H9 (cell line): ENCODE data around the gene LCMT1. TPM values are rescaled to one million over a fixed set of nuclear protein-coding genes. Genes with fewer than 3 reads are reported as not detected.

Source experiments
- DNase-seq: peaks from one replicate; pipeline ENCODE4 v3.0.0-alpha.2; 2017
- H2AFZ ChIP-seq: one replicate; pipeline ENCODE4 v1.6.1; 2013; ENCODE audit warnings: mild to moderate bottlenecking, low read length, control low read depth, moderate library complexity
- H2AK5ac ChIP-seq: 2 replicates; pipeline ENCODE4 v1.6.1; 2013; ENCODE audit warnings: low read length, control low read depth, mixed read lengths; ENCODE audit not compliant: insufficient read length
- H2BK120ac ChIP-seq: one replicate; pipeline ENCODE4 v1.6.1; 2013; ENCODE audit warnings: low read depth, mild to moderate bottlenecking, low read length, control low read depth, inconsistent platforms; ENCODE audit not compliant: poor library complexity, severe bottlenecking
- H2BK12ac ChIP-seq: 2 replicates; pipeline ENCODE4 v1.6.1; 2013; ENCODE audit warnings: low read length, control low read depth, mixed read lengths, low read depth; ENCODE audit not compliant: insufficient read length
- H2BK15ac ChIP-seq: 2 replicates; pipeline ENCODE4 v1.6.1; 2013; ENCODE audit warnings: low read depth, low read length, control low read depth
- H2BK20ac ChIP-seq: one replicate; pipeline ENCODE4 v1.6.1; 2013; ENCODE audit warnings: low read depth, mild to moderate bottlenecking, low read length, control low read depth, inconsistent platforms; ENCODE audit not compliant: poor library complexity, severe bottlenecking
- H2BK5ac ChIP-seq: 2 replicates; pipeline ENCODE4 v1.6.1; 2013; ENCODE audit warnings: low read length, control low read depth, mixed read lengths; ENCODE audit not compliant: insufficient read length
- H3K14ac ChIP-seq: 2 replicates; pipeline ENCODE4 v1.6.1; 2013; ENCODE audit warnings: low read length, control low read depth; ENCODE audit not compliant: insufficient read depth
- H3K18ac ChIP-seq: 2 replicates; pipeline ENCODE4 v1.6.1; 2013; ENCODE audit warnings: low read depth, mild to moderate bottlenecking, mixed read lengths, low read length, control low read depth; ENCODE audit not compliant: insufficient read length
- H3K23ac ChIP-seq: 2 replicates; pipeline ENCODE4 v1.6.1; 2013; ENCODE audit warnings: low read length, control low read depth, mixed read lengths, low read depth; ENCODE audit not compliant: insufficient read length
- H3K23me2 ChIP-seq: 2 replicates; pipeline ENCODE4 v1.6.1; 2013; ENCODE audit warnings: low read depth, mild to moderate bottlenecking, mixed read lengths, low read length, control low read depth; ENCODE audit not compliant: insufficient read length, poor library complexity, severe bottlenecking
- H3K27ac ChIP-seq: 2 replicates; pipeline ENCODE4 v1.5.1; 2013; ENCODE audit warnings: low read length, control low read depth, mixed read lengths, low read depth; ENCODE audit not compliant: insufficient read length
- H3K27me3 ChIP-seq: 2 replicates; pipeline ENCODE4 v1.6.1; 2013; ENCODE audit warnings: low read length, control low read depth, inconsistent platforms; ENCODE audit not compliant: insufficient read depth
- H3K4ac ChIP-seq: 2 replicates; pipeline ENCODE4 v1.6.1; 2013; ENCODE audit warnings: low read depth, mild to moderate bottlenecking, control low read depth, inconsistent platforms, low read length, moderate library complexity
- H3K4me1 ChIP-seq: 2 replicates; pipeline ENCODE4 v1.6.1; 2013; ENCODE audit warnings: low read length, control low read depth, inconsistent platforms; ENCODE audit not compliant: insufficient read depth
- H3K4me2 ChIP-seq: 2 replicates; pipeline ENCODE4 v1.6.1; 2013; ENCODE audit warnings: low read length, control low read depth, mixed read lengths; ENCODE audit not compliant: insufficient read length, insufficient read depth
- H3K56ac ChIP-seq: 2 replicates; pipeline ENCODE4 v1.6.1; 2013; ENCODE audit warnings: low read depth, mild to moderate bottlenecking, mixed read lengths, low read length, control low read depth; ENCODE audit not compliant: insufficient read length
- H3K79me1 ChIP-seq: 2 replicates; pipeline ENCODE4 v1.6.1; 2013; ENCODE audit warnings: low read depth, mild to moderate bottlenecking, moderate library complexity, low read length, control low read depth, inconsistent platforms; ENCODE audit not compliant: insufficient read depth, poor library complexity, severe bottlenecking
- H3K79me2 ChIP-seq: 2 replicates; pipeline ENCODE4 v1.6.1; 2013; ENCODE audit warnings: low read length, control low read depth, inconsistent platforms; ENCODE audit not compliant: insufficient read depth
- H3K9ac ChIP-seq: 2 replicates; pipeline ENCODE4 v1.6.1; 2013; ENCODE audit warnings: low read length, control low read depth, mixed read lengths; ENCODE audit not compliant: insufficient read length; ENCODE audit errors: extremely low read depth
- H3K9me3 ChIP-seq: one replicate; pipeline ENCODE4 v1.6.1; 2013; ENCODE audit warnings: low read depth, low read length, inconsistent platforms; ENCODE audit not compliant: control insufficient read depth
- H3T11ph ChIP-seq: one replicate; pipeline ENCODE4 v1.6.1; 2013; ENCODE audit warnings: mild to moderate bottlenecking, low read length, control low read depth, inconsistent platforms
- H4K20me1 ChIP-seq: one replicate; pipeline ENCODE4 v1.6.1; 2013; ENCODE audit not compliant: control insufficient read depth, insufficient read length, insufficient read depth
- H4K5ac ChIP-seq: 2 replicates; pipeline ENCODE4 v1.6.1; 2013; ENCODE audit warnings: low read depth, mild to moderate bottlenecking, mixed read lengths, low read length, control low read depth; ENCODE audit not compliant: insufficient read length
- H4K8ac ChIP-seq: replicated peaks from 2 replicates; pipeline ENCODE4 v1.6.1; 2013; ENCODE audit warnings: low read length, control low read depth, mixed read lengths, low read depth; ENCODE audit not compliant: insufficient read length
- H4K91ac ChIP-seq: 2 replicates; pipeline ENCODE4 v1.6.1; 2013; ENCODE audit warnings: low read depth, mild to moderate bottlenecking, moderate library complexity, mixed read lengths, low read length, control low read depth; ENCODE audit not compliant: insufficient read length
- H3K27ac Mint-ChIP-seq, 3 experiments: 2 replicates in 2 of 3; 3 replicates in 1 of 3; pipeline ENCODE4 v1.8.0; 2020 to 2021; ENCODE audit warnings: mixed read lengths in 3 of 3, mild to moderate bottlenecking in 1 of 3, moderate library complexity in 1 of 3
- H3K27me3 Mint-ChIP-seq: 2 replicates; pipeline ENCODE4 v1.8.0; 2021; ENCODE audit warnings: low read depth, mild to moderate bottlenecking, moderate library complexity, mixed read lengths
- H3K36me3 Mint-ChIP-seq, 3 experiments: 2 replicates in 2 of 3; 3 replicates in 1 of 3; pipeline ENCODE4 v1.8.0; 2020 to 2021; ENCODE audit warnings: low read depth in 3 of 3, mixed read lengths in 3 of 3; ENCODE audit not compliant: insufficient read depth in 1 of 3
- H3K4me1 Mint-ChIP-seq, 2 experiments: 2 replicates each; pipeline ENCODE4 v1.8.0; 2020; ENCODE audit warnings: mixed read lengths in 2 of 2
- H3K4me3 Mint-ChIP-seq, 2 experiments: 2 replicates in 1 of 2; 3 replicates in 1 of 2; pipeline ENCODE4 v1.8.0; 2020 to 2021; ENCODE audit warnings: mild to moderate bottlenecking in 2 of 2, mixed read lengths in 2 of 2, moderate library complexity in 1 of 2
- H3K9me3 Mint-ChIP-seq, 2 experiments: 2 replicates in 1 of 2; 3 replicates in 1 of 2; pipeline ENCODE4 v1.8.0; 2020; ENCODE audit warnings: mild to moderate bottlenecking in 2 of 2, mixed read lengths in 2 of 2, moderate library complexity in 1 of 2
- WGBS: extraction: QIAGEN DNeasy Blood & Tissue Kit; methylation state at CpG from one replicate; pipeline ENCODE4 v1.1.7; 2013; ENCODE audit warnings: missing lambda C conversion rate, low lambda C conversion rate, mixed read lengths; ENCODE audit not compliant: insufficient read length; ENCODE audit errors: extremely low coverage; 5-methylcytosine and 5-hydroxymethylcytosine counted together
- total RNA-seq: library from RNA; stranded (reverse); gene quantifications from 2 replicates; pipeline ENCODE4 v1.2.1, GENCODE V29; 2021
- TF ChIP-seq, protein P1 (sequence below): fragments of 200-600 bp; sonication (generic); conservative IDR thresholded peaks from 3 replicates; pipeline ENCODE4 v1.8.0; 2021; ENCODE audit warnings: antibody characterized with exemption, mild to moderate bottlenecking

LCMT1 gene
- total RNA-seq, 1 experiment from 2014 or later = 81.2 TPM

- Histone ChIP-seq H3K4me2 (no peak overlapping the region), H3K4ac (no peak overlapping the region), H2AFZ (no peak overlapping the region), H2BK15ac (no peak overlapping the region), H3K56ac (no peak overlapping the region), H4K20me1 (no peaks in the 10 kb centered on the region), H2AK5ac (no peak overlapping the region), H2BK20ac (no peak overlapping the region), H3K79me2 (no peaks in the 10 kb centered on the region), H4K5ac (no peak overlapping the region), H2BK120ac (no peak overlapping the region), H3K79me1 (no peaks in the 10 kb centered on the region), H3K23me2 (no peaks in the 10 kb centered on the region), H3K27me3 (no peaks in the 10 kb centered on the region), H3K4me1 (no peaks in the 10 kb centered on the region), H4K91ac (no peak overlapping the region), H3K9ac (no peak overlapping the region), H3K18ac (no peak overlapping the region), H4K8ac (no peak overlapping the region), H3K23ac (no peak overlapping the region), H3T11ph (no peak overlapping the region), H3K14ac (no peak overlapping the region), H2BK12ac (no peak overlapping the region), H3K9me3 (no peaks in the 10 kb centered on the region), H2BK5ac (no peak overlapping the region), H3K27ac (no peak overlapping the region)
- Mint-ChIP-seq H3K36me3 (no peaks in the 10 kb centered on the region), H3K27me3 (peaks cover 14% of the 10 kb centered on the region), H3K27ac (no peak overlapping the region), H3K4me1 (no peaks in the 10 kb centered on the region), H3K9me3 (peaks cover 0 to 2% of the 10 kb centered on the region in 2 experiments; a peak in 2 of 5 replicates), H3K4me3 (no peak overlapping the region)
- TF ChIP-seq, protein P1, sequence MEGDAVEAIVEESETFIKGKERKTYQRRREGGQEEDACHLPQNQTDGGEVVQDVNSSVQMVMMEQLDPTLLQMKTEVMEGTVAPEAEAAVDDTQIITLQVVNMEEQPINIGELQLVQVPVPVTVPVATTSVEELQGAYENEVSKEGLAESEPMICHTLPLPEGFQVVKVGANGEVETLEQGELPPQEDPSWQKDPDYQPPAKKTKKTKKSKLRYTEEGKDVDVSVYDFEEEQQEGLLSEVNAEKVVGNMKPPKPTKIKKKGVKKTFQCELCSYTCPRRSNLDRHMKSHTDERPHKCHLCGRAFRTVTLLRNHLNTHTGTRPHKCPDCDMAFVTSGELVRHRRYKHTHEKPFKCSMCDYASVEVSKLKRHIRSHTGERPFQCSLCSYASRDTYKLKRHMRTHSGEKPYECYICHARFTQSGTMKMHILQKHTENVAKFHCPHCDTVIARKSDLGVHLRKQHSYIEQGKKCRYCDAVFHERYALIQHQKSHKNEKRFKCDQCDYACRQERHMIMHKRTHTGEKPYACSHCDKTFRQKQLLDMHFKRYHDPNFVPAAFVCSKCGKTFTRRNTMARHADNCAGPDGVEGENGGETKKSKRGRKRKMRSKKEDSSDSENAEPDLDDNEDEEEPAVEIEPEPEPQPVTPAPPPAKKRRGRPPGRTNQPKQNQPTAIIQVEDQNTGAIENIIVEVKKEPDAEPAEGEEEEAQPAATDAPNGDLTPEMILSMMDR = no peak
- no peak for DNase-seq
- WGBS = no CpG with 5 or more reads among the region's 2 CpGs
Measured at GRCh38 chr16:25073854-25074253, 37.7 kb upstream of the LCMT1 start.
